Measurements from ENCODE around the gene CD101.
A peak's percentile ranks its signal among the peaks of the same experiment; 100 is the strongest.

The CD101 gene

GRCh38 chr1:116987256-116987555 lies 14.4 kb upstream of the CD101 start:
- DNase-seq = peak; percentile 66

GRCh38 chr1:116988248-116988647 lies 13.3 kb upstream of the CD101 start:
- no peak for DNase-seq

GRCh38 chr1:116988908-116989307 lies 12.7 kb upstream of the CD101 start:
- DNase-seq = no peak

- DNase-seq = no peak
Observed at GRCh38 chr1:116989835-116990234, 11.7 kb upstream of the CD101 start.

- no peak for DNase-seq
Observed at GRCh38 chr1:116990612-116991151, 10.9 kb upstream of the CD101 start.

- DNase-seq = no peak
Observed at GRCh38 chr1:116991171-116991845, 10.3 kb upstream of the CD101 start.

GRCh38 chr1:116991918-116992317 lies 9.6 kb upstream of the CD101 start:
- no peak for DNase-seq

GRCh38 chr1:116993286-116993685 lies 8.3 kb upstream of the CD101 start:
- no peak for DNase-seq

GRCh38 chr1:116994411-116994810 lies 7.1 kb upstream of the CD101 start:
- no peak for DNase-seq

- DNase-seq = no peak
Observed at GRCh38 chr1:116997066-116997465, 4.5 kb upstream of the CD101 start.

- DNase-seq = no peak
Observed at GRCh38 chr1:116997636-116998035, 3.9 kb upstream of the CD101 start.

GRCh38 chr1:116999596-116999995 lies 2.0 kb upstream of the CD101 start:
- no peak for DNase-seq

- DNase-seq = no peak
Observed at GRCh38 chr1:117000142-117000541, 1.4 kb upstream of the CD101 start.

GRCh38 chr1:117003223-117003875 lies 1.8 kb downstream of the CD101 start:
- no peak for DNase-seq

GRCh38 chr1:117007719-117008013 lies 6.1 kb downstream of the CD101 start:
- no peak for DNase-seq

GRCh38 chr1:117008656-117009055 lies 7.1 kb downstream of the CD101 start:
- no peak for DNase-seq

- peak; percentile 17 for DNase-seq
Observed at GRCh38 chr1:117009132-117009531, 7.6 kb downstream of the CD101 start.

GRCh38 chr1:117010310-117010969 lies 8.9 kb downstream of the CD101 start:
- no peak for DNase-seq

- no peak for DNase-seq
Observed at GRCh38 chr1:117011334-117011733, 9.8 kb downstream of the CD101 start.

- no peak for DNase-seq
Observed at GRCh38 chr1:117013309-117013858, 11.8 kb downstream of the CD101 start.

GRCh38 chr1:117014209-117014608 lies 12.6 kb downstream of the CD101 start:
- no peak for DNase-seq

- no peak for DNase-seq
Observed at GRCh38 chr1:117015724-117016123, 14.2 kb downstream of the CD101 start.

- no peak for DNase-seq
Observed at GRCh38 chr1:117017062-117017461, 15.5 kb downstream of the CD101 start.

GRCh38 chr1:117017648-117018047 lies 16.1 kb downstream of the CD101 start:
- DNase-seq = no peak

All from CD4-positive, alpha-beta T cell treated with Interleukin-12 subunit alpha and Interleukin-12 subunit beta, for 1 hour (primary cell).